IMR-90 (cell line): ENCODE data around the gene ZCWPW1.

ENCODE experiments used
- BHLHE40 ChIP-seq: fragments of 150-350 bp; IDR thresholded peaks from 2 replicates; pipeline ENCODE4 v1.6.1; 2016; ENCODE audit warnings: mild to moderate bottlenecking, low read depth, low read length
- CEBPB ChIP-seq: IDR thresholded peaks from 2 replicates; pipeline ENCODE4 v1.6.1; 2012; ENCODE audit warnings: low read depth, low read length, improper control_type of control experiment
- MAZ ChIP-seq: IDR thresholded peaks from 2 replicates; pipeline ENCODE4 v1.6.1; 2012; ENCODE audit warnings: low read depth, mild to moderate bottlenecking, low read length, improper control_type of control experiment, moderate library complexity, borderline replicate concordance
- POLR2A ChIP-seq: IDR thresholded peaks from 2 replicates; pipeline ENCODE4 v1.6.1; 2012; ENCODE audit warnings: mild to moderate bottlenecking, low read depth, low read length
- RAD21 ChIP-seq: IDR thresholded peaks from 2 replicates; pipeline ENCODE4 v1.6.1; 2012; ENCODE audit warnings: low read length, improper control_type of control experiment
- RCOR1 ChIP-seq: IDR thresholded peaks from 2 replicates; pipeline ENCODE4 v1.6.1; 2012; ENCODE audit warnings: mild to moderate bottlenecking, low read length, improper control_type of control experiment; ENCODE audit not compliant: insufficient replicate concordance
- USF2 ChIP-seq: fragments of 150-350 bp; IDR thresholded peaks from 2 replicates; pipeline ENCODE4 v1.6.1; 2017; ENCODE audit warnings: mild to moderate bottlenecking, antibody characterized with exemption, low read length, low read depth
- TF ChIP-seq, protein P1 (sequence below): conservative IDR thresholded peaks from 2 replicates; pipeline ENCODE4 v1.5.1; 2012; ENCODE audit warnings: mild to moderate bottlenecking, low read depth, low read length, improper control_type of control experiment

- TF ChIP-seq RAD21 (no peak), USF2 (no peak), POLR2A (no peak), BHLHE40 (no peak), MAZ (no peak), RCOR1 (no peak), CEBPB (no peak)
- TF ChIP-seq, protein P1, sequence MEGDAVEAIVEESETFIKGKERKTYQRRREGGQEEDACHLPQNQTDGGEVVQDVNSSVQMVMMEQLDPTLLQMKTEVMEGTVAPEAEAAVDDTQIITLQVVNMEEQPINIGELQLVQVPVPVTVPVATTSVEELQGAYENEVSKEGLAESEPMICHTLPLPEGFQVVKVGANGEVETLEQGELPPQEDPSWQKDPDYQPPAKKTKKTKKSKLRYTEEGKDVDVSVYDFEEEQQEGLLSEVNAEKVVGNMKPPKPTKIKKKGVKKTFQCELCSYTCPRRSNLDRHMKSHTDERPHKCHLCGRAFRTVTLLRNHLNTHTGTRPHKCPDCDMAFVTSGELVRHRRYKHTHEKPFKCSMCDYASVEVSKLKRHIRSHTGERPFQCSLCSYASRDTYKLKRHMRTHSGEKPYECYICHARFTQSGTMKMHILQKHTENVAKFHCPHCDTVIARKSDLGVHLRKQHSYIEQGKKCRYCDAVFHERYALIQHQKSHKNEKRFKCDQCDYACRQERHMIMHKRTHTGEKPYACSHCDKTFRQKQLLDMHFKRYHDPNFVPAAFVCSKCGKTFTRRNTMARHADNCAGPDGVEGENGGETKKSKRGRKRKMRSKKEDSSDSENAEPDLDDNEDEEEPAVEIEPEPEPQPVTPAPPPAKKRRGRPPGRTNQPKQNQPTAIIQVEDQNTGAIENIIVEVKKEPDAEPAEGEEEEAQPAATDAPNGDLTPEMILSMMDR = no peak
Measured at GRCh38 chr7:100386940-100387339, 41.6 kb downstream of the ZCWPW1 start.
